DMS153 (cell line): Measurements from ENCODE around the gene RINT1.

Experiments used
- DNase-seq: peaks from one replicate; lab custom pipeline; 2025; lab: John Stamatoyannopoulos, UW

Gene RINT1

GRCh38 chr7:105599551-105599950 is 67.5 kb downstream of the RINT1 start:
- DNase-seq = no peak

- no peak for DNase-seq
These were observed 68.9 kb downstream of the RINT1 start for GRCh38 chr7:105600720-105601550.

GRCh38 chr7:105602325-105603305 is 70.6 kb downstream of the RINT1 start:
- DNase-seq = no peak

GRCh38 chr7:105610165-105610930 is 78.3 kb downstream of the RINT1 start:
- DNase-seq = no peak

GRCh38 chr7:105611856-105612775 is 80.1 kb downstream of the RINT1 start:
- no peak for DNase-seq

GRCh38 chr7:105612806-105613205 is 80.8 kb downstream of the RINT1 start:
- no peak for DNase-seq

- no peak for DNase-seq
These were observed 81.8 kb downstream of the RINT1 start for GRCh38 chr7:105613611-105614330.

GRCh38 chr7:105614341-105614840 is 82.4 kb downstream of the RINT1 start:
- DNase-seq = no peak
